Stimulated activated CD4-positive, alpha-beta T cell treated with anti-CD3 and anti-CD28 coated beads, Interleukin-1b, Interleukin-23, amount 100 ng/mL, for 4 hours (primary cell): ENCODE data around the gene PROX2.

ENCODE experiments used
- DNase-seq, 2 donors: peaks; one replicate each; pipeline ENCODE4 v3.0.0-alpha.2; 2020; ENCODE audit warnings: low read depth in 2 of 2

Gene PROX2

GRCh38 chr14:74909501-74909900, 33.6 kb upstream of the PROX2 start:
- no peak for DNase-seq

- DNase-seq: no peak
These were observed 33.0 kb upstream of the PROX2 start for GRCh38 chr14:74908861-74909341.

- no peak for DNase-seq
These were observed 31.8 kb upstream of the PROX2 start for GRCh38 chr14:74907744-74908143.

- DNase-seq: no peak
These were observed 31.1 kb upstream of the PROX2 start for GRCh38 chr14:74906925-74907521.

GRCh38 chr14:74905595-74906142, 29.7 kb upstream of the PROX2 start:
- DNase-seq: peak; percentile 78 to 80

- DNase-seq: no peak
These were observed 28.9 kb upstream of the PROX2 start for GRCh38 chr14:74904635-74905503.

- no peak for DNase-seq
These were observed 27.2 kb upstream of the PROX2 start for GRCh38 chr14:74902941-74903705.

- no peak for DNase-seq
These were observed 22.7 kb upstream of the PROX2 start for GRCh38 chr14:74898694-74899093.

- no peak for DNase-seq
These were observed 22.1 kb upstream of the PROX2 start for GRCh38 chr14:74898083-74898482.

GRCh38 chr14:74897642-74898041, 21.7 kb upstream of the PROX2 start:
- DNase-seq: no peak

- no peak for DNase-seq
These were observed 20.5 kb upstream of the PROX2 start for GRCh38 chr14:74896400-74896799.

GRCh38 chr14:74893614-74894091, 17.7 kb upstream of the PROX2 start:
- no peak for DNase-seq

- no peak for DNase-seq
These were observed 16.8 kb upstream of the PROX2 start for GRCh38 chr14:74892745-74893144.

- DNase-seq: no peak
These were observed 15.9 kb upstream of the PROX2 start for GRCh38 chr14:74891870-74892269.

- DNase-seq: no peak
These were observed 14.3 kb upstream of the PROX2 start for GRCh38 chr14:74890262-74890661.

- no peak for DNase-seq
These were observed 12.5 kb upstream of the PROX2 start for GRCh38 chr14:74888164-74889158.

- DNase-seq: no peak
These were observed 10.1 kb upstream of the PROX2 start for GRCh38 chr14:74886001-74886400.

- DNase-seq: peak; percentile 20 to 44
These were observed 6.4 kb upstream of the PROX2 start for GRCh38 chr14:74882103-74882920.

GRCh38 chr14:74881431-74882102, 5.6 kb upstream of the PROX2 start, which contains the start of gene DLST:
Gene DLST (plus strand): TSS chr14:74881916. CDS start chr14:74881954, 38 bp downstream.
- peak; percentile 74 to 83 for DNase-seq
